NCI-H69 (cell line): ENCODE results near the gene OR52A1.

Source experiments
- DNase-seq: peaks from one replicate; lab custom pipeline; 2025; lab: John Stamatoyannopoulos, UW

OR52A1 gene

DNA sequence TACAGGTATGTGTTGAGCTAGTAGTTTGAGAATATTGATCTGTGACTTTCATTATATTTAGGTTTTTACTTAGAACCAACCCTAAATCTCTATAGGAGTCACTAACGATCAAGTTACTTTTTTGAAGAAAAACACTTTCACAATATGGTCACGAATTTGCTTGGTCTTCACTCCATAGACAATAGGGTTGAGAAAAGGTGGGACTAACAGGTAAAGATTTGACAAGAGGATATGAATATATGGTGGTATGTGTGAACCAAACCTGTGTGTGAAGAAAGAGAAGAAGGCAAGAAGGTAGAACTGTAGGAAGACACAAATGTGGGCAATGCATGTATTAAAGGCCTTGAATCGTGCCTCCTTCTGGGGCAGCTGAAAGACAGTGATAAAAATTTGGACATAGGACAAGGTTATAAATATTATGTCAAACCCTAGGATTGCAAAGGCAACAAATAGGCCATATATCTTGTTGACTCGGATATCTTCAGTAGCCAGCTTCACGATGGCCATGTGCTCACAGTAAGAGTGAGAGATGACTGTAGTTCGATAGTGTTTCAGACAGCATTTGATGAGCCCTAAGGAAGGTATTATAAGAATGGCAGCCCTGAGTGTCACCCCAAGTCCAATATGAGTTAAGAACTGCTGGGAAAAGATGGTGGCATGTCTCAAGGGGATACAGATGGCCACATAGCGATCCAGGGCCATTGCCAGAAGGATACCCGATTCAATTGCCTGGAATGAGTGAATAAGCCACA is 22.8 kb downstream of the OR52A1 start:
- no peak for DNase-seq

DNA sequence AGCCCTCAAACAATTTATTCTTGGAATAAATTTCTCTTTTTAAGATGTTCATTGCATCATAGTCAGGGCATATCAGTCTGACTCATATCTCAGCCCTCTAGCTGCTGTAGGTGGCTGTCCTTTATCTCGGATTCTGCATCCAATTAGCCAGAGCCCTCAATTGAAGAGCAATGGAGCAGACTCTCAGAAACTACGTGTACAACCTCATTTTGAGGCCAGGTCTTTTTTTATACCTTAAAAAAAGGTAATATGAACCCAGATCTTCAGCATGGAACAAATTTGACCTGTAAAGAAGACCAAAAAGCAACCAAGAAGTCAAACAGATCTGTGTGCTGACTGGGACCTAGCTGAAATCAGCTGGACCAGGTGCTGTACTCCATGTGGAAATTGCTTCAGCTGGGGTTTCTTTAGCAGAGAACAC is 25.1 kb downstream of the OR52A1 start:
- DNase-seq: no peak

DNA sequence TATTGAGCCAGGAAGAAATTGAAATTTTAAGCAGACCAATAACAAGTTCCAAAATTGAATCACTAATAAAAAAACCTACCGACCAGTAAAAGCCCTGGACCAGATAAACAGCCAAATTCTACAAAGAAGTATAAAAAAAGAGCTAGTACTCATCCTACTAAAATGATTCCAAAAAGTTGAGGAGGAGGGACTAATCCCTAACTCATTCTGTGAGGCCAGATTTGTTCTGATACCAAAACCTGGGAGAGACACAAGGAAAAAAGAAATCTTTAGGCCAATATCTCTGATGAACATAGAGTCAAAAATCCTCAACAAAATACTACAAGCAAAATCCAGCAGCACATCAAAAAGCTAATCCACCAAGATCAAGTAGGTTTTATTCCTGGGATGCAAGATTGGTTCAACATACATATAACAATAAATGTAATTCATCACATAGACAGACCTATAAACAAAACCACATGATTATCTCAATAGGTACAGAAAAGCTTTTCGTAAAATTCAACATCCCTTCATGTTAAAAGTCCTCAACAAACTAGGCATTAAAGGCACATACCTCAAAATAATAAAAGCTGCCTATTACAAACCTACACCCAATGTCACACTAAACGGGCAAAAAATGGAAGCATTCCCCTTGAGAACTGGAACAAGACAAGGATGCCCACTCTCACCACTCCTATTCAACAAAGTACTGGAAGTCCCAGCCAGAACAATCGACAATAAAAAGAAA is 29.5 kb downstream of the OR52A1 start:
- DNase-seq: no peak

DNA sequence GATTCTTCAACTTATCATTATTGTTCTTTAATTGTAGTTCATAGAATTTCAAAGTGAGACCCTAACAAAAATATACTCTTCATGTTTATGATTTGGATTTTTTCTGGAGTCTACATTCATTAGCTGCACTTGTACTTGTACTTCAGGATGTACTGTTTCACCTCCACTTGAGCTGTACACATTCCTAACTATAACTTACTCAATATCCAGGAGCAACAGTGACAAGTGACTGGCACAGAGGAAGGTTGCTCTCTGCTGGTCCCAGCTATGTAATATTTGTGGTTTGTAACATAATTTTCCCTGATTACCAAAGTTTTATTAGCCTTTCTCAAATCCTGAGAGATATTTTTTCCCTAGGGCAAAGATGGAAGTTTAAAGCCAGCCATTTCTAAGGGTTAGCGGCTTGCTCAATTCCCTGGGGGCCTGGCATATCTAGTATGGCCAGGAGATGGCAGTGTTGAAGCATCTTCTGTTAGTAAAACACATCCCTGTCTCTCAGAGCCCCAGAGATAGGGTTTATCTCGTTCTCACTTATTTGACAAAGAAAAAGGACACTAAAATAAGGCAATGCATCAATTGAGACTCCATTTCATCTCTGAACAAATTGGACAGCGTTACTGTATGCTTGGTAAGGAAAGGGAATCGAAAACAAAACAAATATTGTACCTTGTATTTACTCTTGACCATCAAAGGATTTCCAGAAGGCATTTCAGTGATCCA is 30.6 kb downstream of the OR52A1 start:
- DNase-seq: peak; percentile 75

DNA sequence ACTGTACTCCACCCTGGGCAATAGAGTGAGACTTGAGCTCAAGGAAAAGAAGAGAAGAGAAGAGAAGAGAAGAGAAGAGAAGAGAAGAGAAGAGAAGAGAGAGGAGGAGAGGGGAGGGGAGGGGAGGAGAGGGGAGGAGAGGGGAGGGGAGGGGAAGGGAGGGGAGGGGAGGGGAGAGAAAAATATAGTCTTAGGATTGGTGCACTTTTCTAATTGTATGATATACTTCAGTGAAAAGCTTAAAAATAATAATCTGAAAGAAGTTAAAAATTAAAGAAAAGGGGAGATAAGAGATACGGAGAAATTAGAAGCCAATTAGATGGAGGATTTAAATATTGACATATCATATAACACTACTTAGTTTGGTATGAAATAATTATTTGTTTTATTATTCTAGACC is 35.7 kb downstream of the OR52A1 start:
- DNase-seq: no peak

DNA sequence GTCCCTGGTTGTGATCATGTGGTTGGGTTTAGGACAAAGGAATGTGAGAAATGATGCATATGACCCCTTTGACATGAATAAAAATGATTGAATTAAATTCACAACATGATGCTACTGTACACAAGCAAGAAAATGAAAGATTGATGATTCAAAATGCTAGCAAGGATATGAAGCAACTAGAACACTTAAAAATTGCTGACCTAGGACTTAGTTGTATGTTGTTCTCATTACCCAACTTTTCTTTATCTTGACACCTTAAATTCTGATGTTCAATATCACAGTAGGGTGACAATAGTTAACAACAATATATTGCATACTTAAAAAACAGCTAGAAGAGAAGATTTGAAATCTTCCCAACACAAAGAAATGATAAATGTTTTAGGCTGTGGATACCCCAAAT is 37.0 kb downstream of the OR52A1 start:
- no peak for DNase-seq

DNA sequence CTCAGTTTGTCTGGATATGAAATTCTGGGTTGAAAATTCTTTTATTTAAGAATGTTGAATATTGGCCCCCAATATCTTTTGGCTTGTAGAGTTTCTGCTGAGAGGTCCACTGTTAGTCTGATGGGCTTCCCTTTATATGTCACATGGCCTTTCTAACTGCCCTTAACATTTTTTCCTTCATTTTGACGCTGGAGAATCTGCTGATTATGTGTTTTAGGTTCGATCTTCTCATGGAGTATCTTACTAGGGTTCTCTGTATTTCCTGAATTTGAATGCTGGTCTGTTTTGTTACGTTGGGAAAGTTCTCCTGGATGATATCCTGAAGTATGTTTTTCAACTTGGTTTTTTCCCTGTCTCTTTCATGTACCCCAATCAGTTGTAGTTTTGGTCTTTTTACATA is 39.2 kb downstream of the OR52A1 start:
- no peak for DNase-seq

DNA sequence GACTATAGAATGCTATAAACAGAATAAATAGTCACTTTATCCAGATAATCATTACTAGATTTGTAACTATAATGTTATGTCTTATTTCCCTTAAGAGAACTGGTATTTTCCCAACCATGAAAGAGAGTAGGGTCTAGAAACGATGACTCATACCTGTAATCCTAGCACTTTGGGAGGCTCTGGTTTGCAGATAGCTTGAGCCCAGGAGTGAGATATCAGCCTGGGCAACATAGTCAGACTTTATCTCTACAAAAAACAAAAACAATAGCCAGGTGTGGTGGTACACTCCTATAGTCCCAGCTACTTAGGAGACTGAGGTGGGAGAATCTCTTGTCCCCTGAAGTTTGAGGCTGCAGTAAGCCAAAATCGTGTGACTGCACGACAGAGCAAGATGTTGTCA is 47.3 kb downstream of the OR52A1 start:
- DNase-seq: no peak

DNA sequence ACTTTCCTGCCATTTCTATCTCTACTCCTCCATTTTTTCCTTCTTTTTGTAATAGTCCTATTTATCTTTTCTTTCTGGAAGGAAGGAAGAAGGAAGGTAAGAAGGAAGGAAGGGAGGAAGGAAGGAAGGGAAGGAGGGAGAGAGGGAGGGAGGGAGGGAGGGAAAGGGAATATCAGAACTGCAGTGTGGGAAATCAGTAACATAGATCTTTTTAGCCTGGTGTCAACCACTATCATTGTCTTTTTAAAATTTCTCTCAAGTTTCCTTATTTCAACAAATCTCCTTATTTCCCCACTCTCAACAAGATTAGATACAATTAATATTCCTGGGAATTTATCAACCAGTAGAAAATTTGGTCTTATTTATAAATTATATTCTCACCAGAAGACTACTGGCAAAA is 51.5 kb downstream of the OR52A1 start:
- DNase-seq: no peak

DNA sequence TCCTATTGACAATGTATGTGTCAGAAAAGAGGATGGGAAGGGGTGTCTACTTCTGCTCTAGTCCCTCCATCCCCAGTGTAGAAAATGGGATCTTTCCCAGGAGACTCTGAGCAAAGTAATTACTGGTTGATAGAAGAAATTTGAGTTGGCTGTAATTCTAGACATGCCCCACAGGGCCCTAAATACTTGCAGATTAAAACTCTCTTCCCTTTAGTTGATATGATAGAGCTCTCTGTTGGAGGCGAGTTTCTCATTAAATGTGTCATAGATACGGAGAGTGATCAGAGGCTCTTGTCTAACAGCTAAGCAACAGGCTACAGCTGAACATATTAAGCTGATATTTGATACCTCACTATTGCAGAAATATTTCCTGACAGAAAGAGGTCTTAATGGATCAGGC is 52.3 kb downstream of the OR52A1 start:
- peak; percentile 10 for DNase-seq

DNA sequence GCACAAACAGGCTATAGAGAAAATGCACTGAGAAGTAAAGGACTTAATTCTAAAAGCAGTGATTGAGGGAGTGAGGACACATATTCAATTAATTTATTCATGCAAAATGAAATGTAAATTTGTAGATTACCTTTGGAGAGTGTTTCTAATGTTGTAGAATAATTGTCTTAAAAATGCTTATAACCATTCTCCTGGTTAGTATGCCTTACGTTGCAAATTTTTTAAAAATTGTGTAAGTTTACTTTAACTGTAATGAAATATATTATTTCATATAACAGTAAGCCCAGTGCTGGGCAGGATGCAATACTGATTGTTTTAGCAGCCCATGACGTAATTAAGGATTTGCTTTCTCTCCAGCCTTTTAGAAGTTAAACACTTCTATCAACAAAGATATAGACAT is 58.5 kb downstream of the OR52A1 start:
- DNase-seq: no peak
